K562 (cell line): ENCODE measurements around the gene TOMM22. TPM values are rescaled to one million over a fixed set of nuclear protein-coding genes. Genes with fewer than 3 reads are reported as not detected.
A peak's percentile ranks its signal among the peaks of the same experiment; 100 is the strongest.

ENCODE experiments used
- ELF1 ChIP-seq: fragments of 200-800 bp; sonication (Bioruptor generic); IDR thresholded peaks from 2 replicates; pipeline ENCODE4 v1.6.1; 2016; ENCODE audit warnings: missing genetic modification characterization, missing compliant biosample characterization
- MAZ ChIP-seq, 2 experiments: fragments of 450-650 bp in 1 of 2; sonication (generic) in 1 of 2; formaldehyde crosslinking; IDR thresholded peaks in 1 of 2; conservative IDR thresholded peaks in 1 of 2; 2 replicates each; pipeline versions ENCODE4 v1.4.0 to v1.5.0; 2020; ENCODE audit warnings: mild to moderate bottlenecking in 1 of 2, missing genetic modification reagents in 1 of 2
- NR2F6 ChIP-seq: fragments of 450-650 bp; formaldehyde crosslinking; IDR thresholded peaks from 2 replicates; pipeline ENCODE4 v1.4.0; 2020; ENCODE audit warnings: mild to moderate bottlenecking
- PHF21A ChIP-seq: fragments of 450-650 bp; IDR thresholded peaks from 2 replicates; pipeline ENCODE4 v1.6.1; 2017; ENCODE audit warnings: low read depth, borderline replicate concordance
- PML ChIP-seq: IDR thresholded peaks from 2 replicates; pipeline ENCODE4 v1.6.1; 2012; ENCODE audit warnings: low read length, inconsistent platforms
- SRF ChIP-seq, 2 experiments: fragments of 250-450, 450-650 bp in 1 of 2; sonication (Bioruptor Pico) in 1 of 2; sonication (generic) in 1 of 2; formaldehyde crosslinking; IDR thresholded peaks; 2 replicates each; pipeline versions ENCODE4 v1.5.0 to v1.5.1; 2020 to 2022; ENCODE audit warnings: mild to moderate bottlenecking in 1 of 2, missing genetic modification reagents in 1 of 2
- TRIM28 ChIP-seq: fragments of 450-650 bp; IDR thresholded peaks from 2 replicates; pipeline ENCODE4 v1.6.1; 2017
- ZNF212 ChIP-seq: fragments of 450-650 bp; formaldehyde crosslinking; IDR thresholded peaks from 2 replicates; pipeline ENCODE4 v1.4.0; 2020; ENCODE audit warnings: mild to moderate bottlenecking
- ZNF431 ChIP-seq: sonication (generic); formaldehyde crosslinking; IDR thresholded peaks from 2 replicates; pipeline ENCODE4 v1.8.0; 2022; ENCODE audit warnings: mild to moderate bottlenecking, missing genetic modification reagents
- ZNF76 ChIP-seq: fragments of 250-450 bp; sonication (Bioruptor Pico); IDR thresholded peaks from 2 replicates; pipeline ENCODE4 v1.4.0; 2020; ENCODE audit warnings: mild to moderate bottlenecking, moderate library complexity, borderline replicate concordance
- polyA plus RNA-seq, 8 experiments: library from polyadenylated mRNA; depleted of rRNA in 4 of 8; stranded (reverse) in 5 of 8; unstranded in 3 of 8; fragments of >200 nt; fragmentation: Nextera tagmentation in 2 of 8; fragmentation: Illumina TruSeq in 1 of 8; extraction: Ambion mirVana in 2 of 8; extraction: Trizol in 1 of 8; gene quantifications; 2 replicates each; pipeline versions ENCODE4 v1.2.1 to v1.2.3, GENCODE V29; 2011 to 2014; ENCODE audit warnings: inconsistent platforms in 1 of 8, missing spikeins in 1 of 8
- total RNA-seq, 7 experiments: library from RNA; depleted of rRNA in 6 of 7; stranded (reverse); fragments of >200 nt in 6 of 7; fragmentation: Illumina TruSeq in 2 of 7; extraction: Trizol in 2 of 7; gene quantifications; 2 replicates each; pipeline versions ENCODE4 v1.2.1 to v1.2.3, GENCODE V29; 2011 to 2021; ENCODE audit warnings: low replicate concordance in 1 of 7
- TF ChIP-seq, protein P1 (sequence below): fragments of 150-350 bp; IDR thresholded peaks from 2 replicates; pipeline ENCODE4 v1.6.1; 2014; ENCODE audit warnings: low read depth, mild to moderate bottlenecking, low read length, borderline replicate concordance
- TF ChIP-seq, protein P2 (sequence below), 2 experiments: fragments of 450-650 bp; IDR thresholded peaks; 2 replicates each; pipeline ENCODE4 v1.6.1; 2016; ENCODE audit warnings: mild to moderate bottlenecking in 2 of 2, borderline replicate concordance in 1 of 2, low read depth in 1 of 2, moderate library complexity in 1 of 2
- TF ChIP-seq, protein P3 (sequence below): fragments of 450-650 bp; IDR thresholded peaks from 2 replicates; pipeline ENCODE4 v1.6.1; 2016; ENCODE audit warnings: missing biosample characterization, missing genetic modification characterization

Gene TOMM22
- total and polyA plus RNA-seq, 9 of the 15 experiments (the other 6 are each of a cell fraction or from before 2014, with no cell fraction given): 25.8 to 108 (median 73.8) TPM

DNA sequence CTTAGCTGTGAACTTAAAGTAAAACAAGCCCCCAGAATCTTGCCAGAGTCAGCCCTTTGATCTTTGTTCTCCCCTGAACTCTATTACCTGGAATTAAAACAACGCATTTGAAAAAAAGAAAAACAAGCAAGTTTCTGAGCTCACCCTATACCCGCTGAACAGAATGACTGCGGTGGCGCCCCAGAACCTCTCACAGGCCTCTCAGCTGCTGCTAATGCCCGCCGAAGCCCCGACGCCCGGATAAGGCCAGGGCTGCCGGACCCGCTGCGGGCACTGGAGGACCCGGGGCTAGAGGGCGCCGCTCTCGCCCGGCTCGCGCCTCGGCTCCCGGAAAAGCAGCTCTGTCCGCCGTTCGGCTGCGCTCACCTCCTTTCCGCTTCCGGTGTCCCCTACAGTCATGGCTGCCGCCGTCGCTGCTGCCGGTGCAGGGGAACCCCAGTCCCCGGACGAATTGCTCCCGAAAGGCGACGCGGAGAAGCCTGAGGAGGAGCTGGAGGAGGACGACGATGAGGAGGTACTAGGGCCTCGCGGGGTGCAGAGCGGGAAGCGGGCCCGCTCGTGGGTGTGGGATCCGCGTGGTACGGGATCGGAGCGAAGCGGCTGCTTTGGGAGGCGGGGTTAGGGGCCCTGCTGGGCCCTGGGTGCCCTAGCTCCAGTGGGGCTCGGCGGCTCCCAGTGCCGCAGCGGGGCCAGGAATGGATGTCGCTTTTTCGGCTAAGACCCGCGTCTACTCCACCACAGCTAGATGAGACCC, at the start of gene TOMM22 (continued):
- TF ChIP-seq, protein P1, sequence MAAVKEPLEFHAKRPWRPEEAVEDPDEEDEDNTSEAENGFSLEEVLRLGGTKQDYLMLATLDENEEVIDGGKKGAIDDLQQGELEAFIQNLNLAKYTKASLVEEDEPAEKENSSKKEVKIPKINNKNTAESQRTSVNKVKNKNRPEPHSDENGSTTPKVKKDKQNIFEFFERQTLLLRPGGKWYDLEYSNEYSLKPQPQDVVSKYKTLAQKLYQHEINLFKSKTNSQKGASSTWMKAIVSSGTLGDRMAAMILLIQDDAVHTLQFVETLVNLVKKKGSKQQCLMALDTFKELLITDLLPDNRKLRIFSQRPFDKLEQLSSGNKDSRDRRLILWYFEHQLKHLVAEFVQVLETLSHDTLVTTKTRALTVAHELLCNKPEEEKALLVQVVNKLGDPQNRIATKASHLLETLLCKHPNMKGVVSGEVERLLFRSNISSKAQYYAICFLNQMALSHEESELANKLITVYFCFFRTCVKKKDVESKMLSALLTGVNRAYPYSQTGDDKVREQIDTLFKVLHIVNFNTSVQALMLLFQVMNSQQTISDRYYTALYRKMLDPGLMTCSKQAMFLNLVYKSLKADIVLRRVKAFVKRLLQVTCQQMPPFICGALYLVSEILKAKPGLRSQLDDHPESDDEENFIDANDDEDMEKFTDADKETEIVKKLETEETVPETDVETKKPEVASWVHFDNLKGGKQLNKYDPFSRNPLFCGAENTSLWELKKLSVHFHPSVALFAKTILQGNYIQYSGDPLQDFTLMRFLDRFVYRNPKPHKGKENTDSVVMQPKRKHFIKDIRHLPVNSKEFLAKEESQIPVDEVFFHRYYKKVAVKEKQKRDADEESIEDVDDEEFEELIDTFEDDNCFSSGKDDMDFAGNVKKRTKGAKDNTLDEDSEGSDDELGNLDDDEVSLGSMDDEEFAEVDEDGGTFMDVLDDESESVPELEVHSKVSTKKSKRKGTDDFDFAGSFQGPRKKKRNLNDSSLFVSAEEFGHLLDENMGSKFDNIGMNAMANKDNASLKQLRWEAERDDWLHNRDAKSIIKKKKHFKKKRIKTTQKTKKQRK: no peak
- TF ChIP-seq PHF21A (no peak), MAZ (CRISPR knock-in tag; conservative IDR thresholded peaks at IDR 0.05 in 1 of 2, IDR thresholded peaks at IDR 0.05 in 1 of 2) (peak; percentile 54 to 74; a peak in 3 of 4 replicates), NR2F6 (no peak), SRF (CRISPR knock-in tag; IDR thresholded peaks at IDR 0.05) (no peak), ZNF76 (no peak), PML (0 out of 2 replicates have a peak, but pooled peaks have one; percentile 24), ELF1 (tag) (peak; percentile 76), ZNF212 (CRISPR knock-in tag) (no peak), ZNF431 (CRISPR knock-in tag) (no peak), TRIM28 (no peak)
- TF ChIP-seq, protein P2, sequence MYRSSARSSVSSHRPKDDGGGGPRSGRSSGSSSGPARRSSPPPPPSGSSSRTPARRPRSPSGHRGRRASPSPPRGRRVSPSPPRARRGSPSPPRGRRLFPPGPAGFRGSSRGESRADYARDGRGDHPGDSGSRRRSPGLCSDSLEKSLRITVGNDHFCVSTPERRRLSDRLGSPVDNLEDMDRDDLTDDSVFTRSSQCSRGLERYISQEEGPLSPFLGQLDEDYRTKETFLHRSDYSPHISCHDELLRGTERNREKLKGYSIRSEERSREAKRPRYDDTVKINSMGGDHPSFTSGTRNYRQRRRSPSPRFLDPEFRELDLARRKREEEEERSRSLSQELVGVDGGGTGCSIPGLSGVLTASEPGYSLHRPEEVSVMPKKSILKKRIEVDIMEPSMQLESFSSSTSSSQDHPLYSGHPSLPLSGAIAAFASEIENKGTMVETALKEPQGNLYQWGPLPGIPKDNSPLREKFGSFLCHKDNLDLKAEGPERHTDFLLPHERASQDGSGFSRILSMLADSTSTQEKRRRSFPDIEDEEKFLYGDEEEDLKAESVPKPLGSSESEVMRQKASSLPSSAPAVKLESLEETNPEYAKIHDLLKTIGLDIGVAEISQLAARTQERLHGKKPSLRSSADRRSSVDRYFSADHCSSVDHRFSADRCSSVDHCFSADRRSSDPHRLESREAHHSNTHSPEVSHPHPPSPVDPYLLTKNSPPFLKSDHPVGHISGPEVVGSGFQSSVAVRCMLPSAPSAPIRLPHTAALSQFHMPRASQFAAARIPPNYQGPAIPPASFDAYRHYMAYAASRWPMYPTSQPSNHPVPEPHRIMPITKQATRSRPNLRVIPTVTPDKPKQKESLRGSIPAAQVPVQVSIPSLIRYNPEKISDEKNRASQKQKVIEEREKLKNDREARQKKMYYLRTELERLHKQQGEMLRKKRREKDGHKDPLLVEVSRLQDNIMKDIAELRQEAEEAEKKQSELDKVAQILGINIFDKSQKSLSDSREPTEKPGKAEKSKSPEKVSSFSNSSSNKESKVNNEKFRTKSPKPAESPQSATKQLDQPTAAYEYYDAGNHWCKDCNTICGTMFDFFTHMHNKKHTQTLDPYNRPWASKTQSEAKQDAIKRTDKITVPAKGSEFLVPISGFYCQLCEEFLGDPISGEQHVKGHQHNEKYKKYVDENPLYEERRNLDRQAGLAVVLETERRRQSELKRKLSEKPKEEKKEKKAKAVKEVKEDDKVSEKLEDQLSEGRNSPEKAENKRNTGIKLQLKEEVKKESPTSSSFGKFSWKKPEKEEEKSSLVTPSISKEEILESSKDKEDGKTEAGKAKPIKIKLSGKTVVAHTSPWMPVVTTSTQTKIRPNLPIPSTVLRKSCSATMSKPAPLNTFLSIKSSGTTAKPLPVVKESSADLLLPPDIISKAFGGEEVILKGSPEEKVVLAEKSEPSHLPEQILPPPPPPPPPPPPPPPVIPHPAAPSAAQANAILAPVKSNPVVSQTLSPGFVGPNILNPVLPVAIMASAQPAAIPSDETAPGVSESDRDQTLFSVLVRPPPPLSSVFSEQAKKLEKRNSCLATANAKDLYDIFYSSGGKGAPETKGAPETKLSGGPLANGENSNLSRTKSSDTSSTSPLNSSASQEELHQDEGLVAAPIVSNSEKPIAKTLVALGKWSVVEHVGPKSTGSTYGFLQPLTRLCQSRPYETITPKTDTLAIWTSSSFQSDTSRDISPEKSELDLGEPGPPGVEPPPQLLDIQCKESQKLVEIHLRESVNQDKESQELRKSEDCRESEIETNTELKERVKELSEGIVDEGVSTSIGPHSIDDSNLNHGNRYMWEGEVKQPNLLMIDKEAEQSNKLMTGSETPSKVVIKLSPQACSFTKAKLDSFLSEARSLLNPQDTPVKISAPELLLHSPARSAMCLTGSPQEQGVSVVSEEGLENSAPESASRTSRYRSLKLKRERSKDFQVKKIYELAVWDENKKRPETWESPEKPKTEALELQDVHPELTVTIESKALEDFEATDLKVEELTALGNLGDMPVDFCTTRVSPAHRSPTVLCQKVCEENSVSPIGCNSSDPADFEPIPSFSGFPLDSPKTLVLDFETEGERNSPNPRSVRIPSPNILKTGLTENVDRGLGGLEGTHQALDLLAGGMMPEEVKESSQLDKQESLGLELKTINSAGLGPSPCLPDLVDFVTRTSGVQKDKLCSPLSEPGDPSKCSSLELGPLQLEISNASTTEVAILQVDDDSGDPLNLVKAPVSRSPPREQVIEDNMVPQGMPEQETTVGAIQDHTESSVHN (IDR thresholded peaks at IDR 0.05; ENCODE audit: borderline replicate concordance in 1 of 2, low read depth in 1 of 2): no peak
- TF ChIP-seq, protein P3, sequence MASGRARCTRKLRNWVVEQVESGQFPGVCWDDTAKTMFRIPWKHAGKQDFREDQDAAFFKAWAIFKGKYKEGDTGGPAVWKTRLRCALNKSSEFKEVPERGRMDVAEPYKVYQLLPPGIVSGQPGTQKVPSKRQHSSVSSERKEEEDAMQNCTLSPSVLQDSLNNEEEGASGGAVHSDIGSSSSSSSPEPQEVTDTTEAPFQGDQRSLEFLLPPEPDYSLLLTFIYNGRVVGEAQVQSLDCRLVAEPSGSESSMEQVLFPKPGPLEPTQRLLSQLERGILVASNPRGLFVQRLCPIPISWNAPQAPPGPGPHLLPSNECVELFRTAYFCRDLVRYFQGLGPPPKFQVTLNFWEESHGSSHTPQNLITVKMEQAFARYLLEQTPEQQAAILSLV: no peak
